Hematopoietic multipotent progenitor cell treated with erythropoietin and hydrocortisone succinate and interleukin-3 and kit ligand, for 6 days (in vitro differentiated cells): Measurements from ENCODE around the gene UCK1.
"Not testable (repeated sequence)": the region's sequence is repeated elsewhere in the genome, so short reads cannot be mapped to it uniquely, and the experiment has no call there.

Experiments used
- DNase-seq: peaks from one replicate; pipeline ENCODE4 v3.0.0-alpha.2; 2015

The UCK1 gene

GRCh38 chr9:131554087-131554842 is 23.2 kb upstream of the UCK1 start:
- DNase-seq = peak; percentile 39

DNA sequence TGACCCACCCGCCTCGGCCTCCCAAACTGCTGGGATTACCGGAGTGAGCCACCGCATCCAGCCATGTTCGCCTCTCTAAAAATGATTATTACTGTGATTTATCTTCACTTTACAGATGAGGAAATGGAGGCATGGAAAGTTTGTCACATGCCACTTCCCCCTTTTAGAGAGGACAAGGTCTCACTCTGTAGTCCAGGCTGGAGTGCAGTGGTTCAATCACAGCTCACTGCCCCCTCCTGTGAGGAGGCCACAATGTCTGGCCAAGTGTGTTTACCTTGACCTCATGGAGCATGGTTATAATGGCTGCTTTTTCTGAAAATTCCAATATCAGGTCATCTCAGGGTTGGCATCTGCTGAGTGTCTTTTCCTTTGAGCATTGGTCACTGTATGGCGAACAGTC is 21.0 kb upstream of the UCK1 start:
- no peak for DNase-seq

- DNase-seq = not testable (repeated sequence)
Measured at GRCh38 chr9:131550465-131550864, 19.4 kb upstream of the UCK1 start.

DNA sequence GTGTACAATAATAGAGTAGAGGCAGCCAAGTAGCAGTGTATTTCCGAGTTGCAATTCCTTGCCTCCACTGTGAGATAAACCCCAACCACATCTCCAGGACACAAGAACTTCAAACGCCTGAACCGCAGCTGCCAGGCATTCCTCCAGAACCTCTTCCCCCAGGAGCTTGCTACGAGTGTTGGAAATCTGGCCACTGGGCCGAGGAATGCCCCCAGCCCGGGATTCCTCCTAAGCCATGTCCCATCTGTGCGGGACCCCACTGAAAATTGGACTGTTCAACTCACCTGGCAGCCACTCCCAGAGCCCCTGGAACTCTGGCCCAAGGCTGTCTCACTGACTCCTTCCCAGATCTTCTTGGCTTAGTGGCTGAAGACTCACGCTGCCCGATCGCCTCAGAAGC is 18.1 kb upstream of the UCK1 start:
- DNase-seq = not testable (repeated sequence)

DNA sequence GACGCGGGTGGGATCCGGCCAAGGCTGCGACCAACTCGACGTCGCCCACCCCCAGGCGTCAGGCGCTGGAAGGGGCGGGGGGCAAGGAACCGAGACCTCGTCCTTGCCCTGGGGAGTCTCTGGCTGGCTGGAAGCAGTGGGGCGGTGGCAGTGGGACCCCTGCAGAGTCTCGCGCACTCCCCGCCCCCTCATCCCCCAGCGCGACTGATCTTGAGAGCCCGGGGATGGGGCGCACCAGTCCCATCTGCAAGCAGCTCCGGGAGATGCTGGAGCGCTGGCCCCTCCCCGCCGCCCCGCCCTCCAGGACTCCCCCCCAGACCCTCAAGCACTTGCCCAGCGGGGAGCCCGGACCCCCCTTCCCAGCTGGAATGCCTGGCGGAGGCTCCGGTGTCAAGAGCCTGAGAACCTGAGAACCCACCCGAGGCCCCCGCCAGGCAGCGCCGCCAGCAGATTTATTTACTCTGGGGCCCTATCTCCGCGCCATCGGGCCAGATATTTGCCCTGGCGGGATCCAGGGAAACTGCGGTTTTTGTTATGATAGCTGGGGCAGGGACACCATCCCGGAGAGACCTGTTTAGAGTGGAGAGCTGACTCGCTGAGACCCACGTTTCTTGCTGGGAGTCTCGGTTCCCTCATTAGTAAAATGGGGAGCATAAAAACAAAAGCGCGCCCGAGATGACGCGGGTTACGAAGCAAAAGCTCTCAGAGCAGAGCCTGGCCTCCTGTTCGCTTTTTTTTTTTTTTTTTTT is 15.4 kb upstream of the UCK1 start:
- no peak for DNase-seq

DNA sequence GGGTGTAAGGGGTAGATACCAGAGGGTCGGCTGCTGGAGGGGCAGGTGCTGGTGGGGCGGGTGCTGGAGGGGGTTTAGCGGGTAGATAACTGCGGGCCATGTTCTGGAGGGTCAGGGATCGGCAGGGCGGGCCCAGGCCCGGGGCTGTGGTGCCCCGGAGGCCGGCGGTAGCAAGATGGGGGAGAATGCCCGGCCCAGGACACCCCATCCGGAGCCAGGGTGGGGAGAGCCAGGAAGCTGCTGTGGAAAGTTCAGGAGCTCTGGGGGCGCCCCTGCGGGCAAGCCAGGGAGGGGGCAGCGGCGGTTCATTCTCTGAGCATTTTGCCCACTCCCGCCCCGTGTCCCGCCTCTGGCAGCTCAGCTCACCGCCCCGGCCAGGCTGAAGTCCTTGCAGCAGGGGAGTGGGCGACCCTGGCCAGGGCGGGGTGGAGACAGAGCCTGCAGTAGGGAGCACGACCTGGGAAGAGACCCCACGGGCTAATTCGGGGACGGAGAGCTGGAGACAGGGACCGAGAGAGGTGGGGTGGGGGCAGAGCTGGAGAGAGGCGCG is 14.8 kb upstream of the UCK1 start:
- DNase-seq = no peak

GRCh38 chr9:131545003-131545785 is 14.1 kb upstream of the UCK1 start, which contains the start of gene PRRT1B:
PRRT1B (plus strand) TSS chr9:131545523; CDS start chr9:131545616, 93 bp downstream.
- DNase-seq = no peak

- DNase-seq = no peak
Measured at GRCh38 chr9:131543141-131543540, 12.1 kb upstream of the UCK1 start.

GRCh38 chr9:131539223-131539923 is 8.3 kb upstream of the UCK1 start:
- no peak for DNase-seq

GRCh38 chr9:131537946-131538345 is 6.9 kb upstream of the UCK1 start:
- no peak for DNase-seq

DNA sequence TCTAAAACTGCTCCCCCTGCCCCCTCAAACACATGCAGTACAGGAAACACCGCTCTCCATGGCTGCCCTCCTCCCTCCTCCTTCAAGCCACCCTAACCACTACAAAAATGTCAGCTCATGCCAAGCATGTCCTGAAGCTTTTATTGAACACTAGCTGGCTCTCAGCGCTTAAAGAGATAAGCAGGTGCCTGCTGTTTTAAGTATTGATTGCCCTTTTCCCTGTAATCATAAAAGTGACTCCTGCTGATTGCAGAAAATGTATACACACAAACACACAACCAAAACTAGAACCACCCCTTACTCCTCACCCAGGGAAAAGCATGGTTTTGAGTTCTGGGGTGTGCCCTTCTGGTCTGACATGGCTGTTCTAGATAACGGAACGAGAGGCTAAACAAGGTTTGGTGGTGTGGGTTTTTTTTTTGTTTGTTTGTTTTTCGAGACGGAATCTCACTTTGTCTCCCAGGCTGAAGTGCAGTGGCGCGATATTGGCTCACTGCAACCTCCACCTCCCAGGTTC is 3.7 kb upstream of the UCK1 start:
- peak; percentile 92 for DNase-seq

GRCh38 chr9:131530546-131530919 is 530 bp downstream of the UCK1 start:
- peak; percentile 43 for DNase-seq

DNA sequence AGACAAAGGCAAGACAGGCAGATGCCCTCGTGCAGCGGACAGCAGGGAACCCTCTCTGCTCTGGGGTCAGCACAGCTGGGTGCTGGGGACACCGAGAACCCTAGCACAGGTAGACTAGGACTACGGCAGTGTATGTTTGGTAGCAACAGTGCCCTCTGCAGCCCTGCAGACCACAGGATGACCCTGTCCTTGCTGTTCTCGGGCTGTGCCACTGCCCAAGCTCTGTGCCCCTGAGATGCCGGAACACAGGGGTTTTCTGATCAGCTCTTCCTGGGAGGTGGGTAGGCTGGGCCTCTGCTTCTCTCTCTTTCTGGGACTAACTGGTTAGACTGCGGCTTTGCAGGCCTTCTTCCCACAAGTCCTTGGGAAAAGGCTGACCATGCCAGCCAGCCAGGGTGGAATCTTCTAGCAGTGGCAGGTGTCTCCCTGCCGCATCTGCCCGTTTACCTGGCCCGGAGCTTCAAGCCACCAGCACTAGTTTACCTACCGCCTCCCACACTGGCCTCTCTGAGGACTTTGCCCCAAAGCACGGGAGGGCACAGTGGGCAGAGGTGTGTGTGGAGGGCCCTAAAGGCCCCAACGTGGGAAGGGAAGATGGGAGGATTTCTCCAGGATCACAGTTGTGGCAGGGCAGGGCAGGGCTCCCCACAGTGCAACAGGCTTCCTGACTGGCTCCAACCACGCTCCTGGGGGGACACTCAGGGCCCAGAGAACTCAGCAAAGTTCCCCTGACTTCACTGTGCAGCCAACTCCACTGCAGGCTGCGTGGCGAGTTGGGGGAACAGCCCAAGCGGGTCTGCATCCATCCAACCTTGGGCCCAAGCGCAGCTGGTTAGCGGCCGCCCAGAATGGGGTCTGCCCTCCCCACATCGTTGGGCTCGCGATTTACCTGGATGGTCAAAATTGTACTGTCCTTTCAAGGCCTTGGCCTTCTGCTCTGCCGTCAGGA is 1.2 kb downstream of the UCK1 start:
- DNase-seq = no peak

DNA sequence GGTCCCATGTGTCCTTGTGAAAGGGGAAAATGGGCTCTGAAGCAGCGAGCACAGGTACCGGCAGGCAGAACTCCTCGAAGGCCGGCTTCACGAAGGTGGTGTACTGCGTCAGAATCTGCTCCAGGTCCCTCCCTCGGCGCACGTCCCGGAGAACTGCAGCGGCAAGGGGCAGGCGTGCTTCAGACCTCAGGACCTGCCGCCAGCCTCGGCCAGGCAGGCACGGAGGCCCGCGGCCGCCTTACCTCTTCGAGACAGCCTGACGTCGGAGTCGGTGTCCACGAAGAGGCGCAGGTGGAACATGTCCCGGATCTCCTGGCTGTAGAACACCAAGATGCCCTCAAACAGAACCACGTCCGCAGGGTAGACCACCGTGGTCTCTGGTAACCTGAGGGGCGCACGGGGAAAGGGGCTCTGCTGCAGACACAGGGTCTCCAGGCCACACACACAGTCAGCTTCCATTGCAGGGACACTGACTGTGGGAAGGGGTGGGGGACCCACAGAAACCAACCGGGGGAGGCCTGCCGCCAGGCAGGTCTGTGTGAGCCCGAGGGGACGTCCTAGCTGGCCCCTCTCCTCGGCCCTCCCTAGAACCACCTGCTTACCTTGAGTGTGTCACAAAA is 2.1 kb downstream of the UCK1 start:
- no peak for DNase-seq

- DNase-seq = no peak
Measured at GRCh38 chr9:131528186-131528585, 2.9 kb downstream of the UCK1 start.

DNA sequence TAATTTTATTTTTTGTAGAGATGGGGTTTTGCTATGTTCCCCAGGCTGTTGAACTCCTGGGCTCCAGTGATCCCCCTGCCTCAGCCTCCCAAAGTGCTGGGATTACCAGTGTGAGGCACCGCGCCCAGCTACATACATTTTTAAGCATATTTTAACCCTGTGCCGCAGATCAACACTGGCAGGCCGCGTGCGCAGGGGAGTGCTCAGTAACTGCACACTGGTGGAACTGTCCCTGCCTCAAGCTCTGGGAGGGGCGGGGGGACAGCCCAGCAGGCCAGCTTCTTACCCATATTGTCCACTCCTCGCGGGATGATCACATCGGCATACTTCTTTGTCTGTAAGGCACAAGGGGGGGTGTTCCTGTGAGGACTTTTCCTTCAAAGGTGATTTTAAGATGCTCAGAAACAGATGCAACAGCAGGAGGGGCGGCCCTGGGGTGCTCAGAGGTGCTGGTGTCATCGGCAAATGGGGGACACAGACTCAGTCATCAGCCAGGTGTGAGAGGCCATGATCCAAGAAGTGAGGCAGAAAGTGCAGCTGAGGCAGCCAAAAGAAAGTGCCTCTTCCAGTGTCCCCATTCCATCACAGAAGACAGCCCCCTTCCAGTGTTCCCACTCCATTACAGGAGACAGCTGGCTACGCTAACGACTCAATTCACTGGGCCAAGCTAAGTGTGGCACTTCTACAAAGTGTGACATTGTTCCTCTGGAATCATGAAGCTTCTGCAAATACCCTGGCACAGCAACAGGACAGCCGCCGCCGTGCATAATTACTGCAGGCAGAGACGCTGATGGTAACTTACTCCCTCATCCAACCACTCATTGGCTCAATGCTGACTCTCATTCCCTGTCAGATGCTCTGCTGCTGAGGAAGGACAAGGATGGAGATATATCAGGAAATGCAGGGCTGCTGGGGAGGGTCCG is 5.2 kb downstream of the UCK1 start:
- no peak for DNase-seq

GRCh38 chr9:131524665-131525315 is 6.3 kb downstream of the UCK1 start:
- DNase-seq = no peak

DNA sequence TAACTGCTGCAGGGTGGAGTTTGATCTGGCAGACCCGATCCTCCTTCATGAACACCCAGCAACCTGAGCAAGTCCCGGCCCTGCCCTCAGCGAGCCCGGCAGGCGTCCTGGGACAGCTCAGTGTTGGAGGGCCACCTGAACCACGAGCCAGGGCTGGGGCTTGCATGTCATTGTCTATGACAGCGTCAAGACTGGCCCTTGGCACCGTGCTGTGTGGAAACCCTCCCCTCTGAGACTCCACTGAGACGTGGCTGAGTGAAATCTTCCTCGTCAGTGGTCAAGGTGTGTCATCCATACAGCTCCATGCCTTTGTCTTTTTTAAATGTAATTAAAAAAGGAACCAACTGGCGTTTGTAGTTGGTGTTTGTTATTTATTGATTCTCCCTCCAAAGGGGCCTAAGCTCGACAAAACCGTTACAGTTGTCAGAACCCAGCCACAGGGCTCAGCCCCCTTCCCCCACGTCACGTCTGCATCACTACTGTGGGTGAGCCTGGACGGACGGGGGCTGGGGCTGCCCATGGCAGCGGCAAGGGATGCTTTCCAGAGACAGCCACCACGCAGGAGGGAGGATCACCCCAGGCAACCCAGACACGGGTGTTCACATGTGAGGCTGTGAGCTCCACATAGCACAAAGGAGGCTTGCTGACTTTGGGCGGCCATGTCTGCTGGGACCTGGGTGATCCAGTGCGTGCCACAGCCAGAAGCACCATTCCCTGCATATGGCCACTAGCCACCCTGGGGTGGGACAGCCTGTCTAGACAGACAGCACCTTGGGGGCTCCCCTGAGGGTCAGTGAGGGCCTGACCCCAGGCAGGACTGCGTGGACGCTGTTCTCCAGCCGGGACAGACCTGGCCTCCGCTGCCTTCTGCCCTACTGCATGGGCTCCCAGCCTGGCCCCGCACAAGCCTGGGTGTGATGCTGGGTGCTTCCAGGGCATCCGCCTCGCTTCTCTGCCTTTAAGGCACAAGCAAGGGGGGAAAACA is 7.3 kb downstream of the UCK1 start:
- no peak for DNase-seq
